CD4-positive, alpha-beta T cell treated with Interleukin-6 at 100 ng/mL for 8 hours (primary cell): ENCODE results near the gene BEND7.
"Not testable (repeated sequence)": the region's sequence is repeated elsewhere in the genome, so short reads cannot be mapped to it uniquely, and the experiment has no call there.

ENCODE experiments used
- DNase-seq: peaks from one replicate; pipeline ENCODE4 v3.0.0-alpha.2; 2020; ENCODE audit warnings: mixed read lengths, low spot score

Gene BEND7

GRCh38 chr10:13420532-13421307 is 108.1 kb downstream of the BEND7 start:
- DNase-seq, result no peak

DNA sequence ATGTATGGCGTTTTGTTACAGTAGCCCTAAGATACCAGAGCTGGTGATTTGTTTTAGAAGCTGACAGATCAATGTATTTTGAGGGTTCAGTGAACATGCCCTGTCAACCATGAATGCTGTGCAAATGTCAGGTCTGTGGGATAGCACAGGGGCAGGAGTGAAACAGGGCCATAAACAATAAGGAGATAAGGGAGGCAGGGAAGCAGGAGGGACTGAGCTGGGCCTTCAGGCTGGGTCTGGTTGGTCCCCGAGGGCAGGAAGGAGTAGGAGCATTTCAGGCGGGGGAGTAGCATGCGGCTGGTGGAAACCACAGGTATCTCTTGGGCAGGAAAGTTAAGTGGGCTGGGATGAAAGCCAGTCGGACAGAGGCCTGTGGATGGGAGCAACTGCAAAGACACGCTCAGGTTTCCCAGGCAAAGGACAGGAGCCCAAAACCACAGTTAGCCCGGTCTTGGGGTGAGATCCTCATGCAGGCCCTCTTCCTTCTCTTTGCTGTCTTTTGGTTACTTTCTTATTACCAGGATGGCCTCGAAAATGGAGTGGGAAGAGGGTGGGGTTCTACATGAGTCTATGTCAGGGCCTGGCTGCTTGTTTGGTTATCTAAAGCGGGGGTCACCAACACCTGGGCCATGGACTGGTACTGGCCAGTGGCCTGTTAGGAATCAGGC is 111.2 kb downstream of the BEND7 start:
- DNase-seq, result no peak

- DNase-seq, result no peak
Observed at GRCh38 chr10:13416760-13417159, 112.1 kb downstream of the BEND7 start.

- no peak for DNase-seq
Observed at GRCh38 chr10:13414855-13415254, 114.0 kb downstream of the BEND7 start.

DNA sequence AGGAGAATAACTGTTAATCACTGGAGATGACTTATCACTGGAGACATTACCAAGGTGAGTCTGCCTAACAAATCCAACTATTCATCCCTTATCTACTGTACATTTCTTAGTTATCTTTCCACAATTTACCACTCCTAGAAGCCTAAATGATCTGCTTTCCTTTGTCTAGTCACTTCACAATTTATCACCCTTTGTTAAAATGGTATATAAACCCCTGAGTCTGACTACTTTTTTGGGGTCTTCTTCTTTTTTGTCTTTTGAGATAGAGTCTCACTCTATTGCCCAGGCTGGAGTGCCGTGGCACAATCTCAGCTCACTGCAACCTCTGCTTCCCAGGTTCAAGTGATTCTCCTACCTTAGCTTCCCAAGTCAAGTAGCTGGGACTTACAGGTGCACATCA is 114.7 kb downstream of the BEND7 start:
- no peak for DNase-seq

- DNase-seq, result no peak
Observed at GRCh38 chr10:13412894-13413293, 115.9 kb downstream of the BEND7 start.

- DNase-seq, result no peak
Observed at GRCh38 chr10:13404791-13405190, 124.0 kb downstream of the BEND7 start.

DNA sequence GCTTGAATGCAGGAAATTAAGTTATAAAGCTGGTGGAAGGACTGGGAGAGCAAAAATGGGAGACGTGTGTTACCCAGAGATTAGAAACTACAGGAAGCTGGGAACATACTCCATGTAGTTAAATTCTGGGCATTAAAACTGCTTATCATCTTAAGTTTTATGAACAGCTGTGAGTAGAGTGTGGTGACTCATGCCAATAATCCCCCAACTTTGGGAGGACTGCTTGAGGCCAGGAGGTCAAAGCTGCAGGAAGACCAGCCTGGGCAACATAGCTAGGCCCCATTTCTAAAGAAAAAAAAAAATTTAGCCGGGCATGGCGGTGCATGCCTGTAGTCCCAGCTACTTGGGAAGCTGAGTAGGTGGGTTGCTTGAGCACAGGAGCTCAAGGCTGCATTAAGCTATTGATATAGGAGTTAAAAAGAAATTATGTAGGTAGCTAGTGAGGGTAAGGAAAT is 124.5 kb downstream of the BEND7 start:
- DNase-seq, result no peak

GRCh38 chr10:13403426-13403825 is 125.4 kb downstream of the BEND7 start:
- not testable (repeated sequence) for DNase-seq

DNA sequence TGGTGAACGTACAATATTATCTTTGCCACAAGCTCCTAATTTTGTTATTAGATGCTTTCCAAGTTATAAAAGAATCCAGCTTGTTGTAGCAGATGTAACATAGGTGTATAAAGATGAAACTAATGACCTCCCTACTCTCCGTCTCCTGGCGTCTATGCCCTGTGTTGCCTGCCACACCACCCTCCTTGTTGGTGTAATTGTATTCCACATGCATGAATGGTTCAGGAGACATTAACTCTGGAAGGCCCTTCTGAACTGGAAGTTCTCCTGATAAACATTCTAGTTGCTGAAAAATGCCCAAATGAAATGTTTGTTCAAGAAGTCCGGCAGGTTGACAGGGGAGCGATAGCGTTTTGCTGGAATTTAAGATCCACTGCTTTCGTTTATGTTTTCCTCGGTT is 126.8 kb downstream of the BEND7 start:
- no peak for DNase-seq

GRCh38 chr10:13401142-13401541 is 127.7 kb downstream of the BEND7 start:
- DNase-seq, result no peak

GRCh38 chr10:13400196-13400965 is 128.4 kb downstream of the BEND7 start:
- DNase-seq, result no peak

DNA sequence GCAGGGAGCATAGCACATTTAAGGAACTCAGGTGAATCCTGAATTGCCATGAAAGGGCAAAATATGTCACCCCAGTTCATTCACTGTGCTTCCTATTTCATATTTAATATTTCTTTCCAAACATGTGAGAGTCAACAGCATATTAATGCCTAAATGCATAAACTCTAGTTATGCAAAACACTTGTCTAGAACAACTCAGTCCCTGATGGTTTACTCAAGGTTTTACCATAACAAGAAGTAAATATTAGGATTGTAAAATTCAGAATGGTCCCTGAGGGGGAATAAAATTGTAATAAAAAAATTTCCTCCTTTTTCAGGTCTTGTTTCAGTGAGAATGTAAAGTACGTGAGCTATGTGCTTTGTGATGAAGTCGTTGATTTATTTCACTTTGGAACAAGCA is 129.1 kb downstream of the BEND7 start:
- no peak for DNase-seq

- DNase-seq, result no peak
Observed at GRCh38 chr10:13399236-13399635, 129.6 kb downstream of the BEND7 start.

GRCh38 chr10:13397052-13397451 is 131.8 kb downstream of the BEND7 start:
- no peak for DNase-seq

- DNase-seq, result no peak
Observed at GRCh38 chr10:13396369-13396768, 132.4 kb downstream of the BEND7 start.

DNA sequence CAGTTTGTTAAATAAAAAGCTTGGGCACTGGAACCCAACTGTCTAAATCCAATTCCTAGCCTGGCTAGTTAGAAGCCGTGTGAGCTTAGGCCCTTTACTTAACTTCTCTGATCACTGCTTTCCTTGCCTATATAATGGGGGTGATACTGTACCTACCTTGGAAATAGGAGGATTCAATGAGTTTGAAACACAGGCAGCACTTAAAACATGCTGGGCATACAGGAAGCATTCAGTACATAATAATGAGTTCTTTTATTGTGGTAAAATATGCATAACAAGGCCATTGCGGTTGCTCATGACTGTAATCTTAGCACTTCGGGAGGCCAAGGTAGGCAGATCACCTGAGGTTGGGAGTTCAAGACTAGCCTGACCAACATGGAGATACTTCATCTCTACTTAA is 133.3 kb downstream of the BEND7 start:
- DNase-seq, result no peak

GRCh38 chr10:13393640-13394039 is 135.2 kb downstream of the BEND7 start:
- no peak for DNase-seq

DNA sequence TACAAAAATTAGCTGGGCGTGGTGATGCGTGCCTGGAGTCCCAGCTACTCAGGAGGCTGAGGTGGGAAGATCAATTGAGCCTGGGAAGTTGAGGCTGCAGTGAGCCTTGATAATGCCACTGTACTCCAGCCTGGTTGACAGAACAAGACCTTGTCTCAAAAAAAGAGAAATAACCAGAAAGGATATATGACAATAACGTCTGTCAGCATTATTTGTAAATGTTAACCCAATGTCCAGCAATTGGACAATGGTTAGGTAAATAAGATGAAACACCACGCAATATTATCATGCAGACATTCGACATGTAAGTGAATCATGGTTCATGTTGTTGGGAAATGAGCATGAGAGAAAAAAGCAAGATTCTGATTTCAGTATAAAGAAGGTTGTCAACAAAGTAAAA is 136.1 kb downstream of the BEND7 start:
- no peak for DNase-seq
